Esophagus squamous epithelium (tissue), 5 donors: ENCODE data around the gene GPR3. TPM values are rescaled to one million over a fixed set of nuclear protein-coding genes. Genes with fewer than 3 reads are reported as not detected.

Source experiments
- DNase-seq: peaks from one replicate; lab custom pipeline; 2025; lab: John Stamatoyannopoulos, UW
- H3K27ac ChIP-seq, 4 donors: fragments of 200-600 bp; sonication (generic); one replicate each; pipeline ENCODE4 v1.5.1; 2016 to 2019; ENCODE audit warnings: mild to moderate bottlenecking in 1 of 4
- H3K27me3 ChIP-seq, 4 donors: fragments of 200-600 bp; sonication (generic); 1 replicate in 3 of 4; 2 replicates in 1 of 4; pipeline versions ENCODE4 v1.5.1 to v1.6.0; 2017 to 2021; ENCODE audit warnings: antibody characterized with exemption in 1 of 4
- H3K36me3 ChIP-seq, 3 donors: fragments of 200-600 bp; sonication (generic); one replicate each; pipeline ENCODE4 v1.5.1; 2016 to 2019
- H3K4me1 ChIP-seq, 3 donors: fragments of 200-600 bp; sonication (generic); one replicate each; pipeline ENCODE4 v1.5.1; 2017 to 2019
- H3K4me3 ChIP-seq, 4 donors: fragments of 200-600 bp; sonication (generic); 1 replicate in 3 of 4; 2 replicates in 1 of 4; pipeline ENCODE4 v1.5.1; 2016 to 2019; ENCODE audit warnings: mild to moderate bottlenecking in 2 of 4, moderate library complexity in 1 of 4
- H3K9me3 ChIP-seq, 3 donors: fragments of 200-600 bp; sonication (generic); one replicate each; pipeline ENCODE4 v1.5.1; 2016 to 2019
- POLR2A ChIP-seq, 4 donors: fragments of 450-650 bp; IDR thresholded peaks; one replicate each; pipeline ENCODE4 v1.6.1; 2017; ENCODE audit warnings: antibody characterized with exemption in 4 of 4, mild to moderate bottlenecking in 4 of 4, moderate library complexity in 3 of 4
- whole genome bisulfite sequencing, 2 donors: methylation state at CpG; one replicate each; pipeline ENCODE4 v1.1.5; 2018; 5-methylcytosine and 5-hydroxymethylcytosine counted together
- intact Hi-C: fragments of 100-400 bp; cut with DNase I; formaldehyde crosslinking; loops from one replicate; pipeline ENCODE4 v1.15.0; 2022
- total RNA-seq, 4 donors: library from RNA; depleted of rRNA; stranded (reverse); fragments of >200 nt; gene quantifications; one replicate each; pipeline ENCODE4 v1.1.0, GENCODE V29; 2016
- TF ChIP-seq, protein P1 (sequence below), 6 experiments: fragments of 450-650 bp in 4 of 6; fragments of 200-600 bp in 2 of 6; sonication (generic) in 2 of 6; IDR thresholded peaks; one replicate each; pipeline ENCODE4 v1.5.1; 2016 to 2019; ENCODE audit warnings: antibody characterized with exemption in 6 of 6, mild to moderate bottlenecking in 4 of 6, moderate library complexity in 4 of 6
- donor health status: DM: yes; HTN: yes; CAD: no.

Gene GPR3
- total RNA-seq, 4 donors from 2014 or later = 0.38 TPM; not detected in 3

GRCh38 chr1:27395441-27396195, 3.2 kb downstream of the GPR3 start:
- Histone ChIP-seq H3K4me1 (peaks cover 19 to 78% (median 19%) of the 10 kb centered on the region in 3 donors), H3K4me3 (no peak overlapping the region), H3K27me3 (no peaks in the 10 kb centered on the region), H3K9me3 (no peaks in the 10 kb centered on the region), H3K27ac (peak overlapping the region in 1 of 4 donors; percentile 22), H3K36me3 (no peaks in the 10 kb centered on the region)
- no peak for DNase-seq
- 2 to 3% methylated on average over 8 to 9 of the region's 10 CpGs for WGBS, 2 donors
- TF ChIP-seq POLR2A (IDR thresholded peaks at IDR 0.05) = no peak
- TF ChIP-seq, protein P1, sequence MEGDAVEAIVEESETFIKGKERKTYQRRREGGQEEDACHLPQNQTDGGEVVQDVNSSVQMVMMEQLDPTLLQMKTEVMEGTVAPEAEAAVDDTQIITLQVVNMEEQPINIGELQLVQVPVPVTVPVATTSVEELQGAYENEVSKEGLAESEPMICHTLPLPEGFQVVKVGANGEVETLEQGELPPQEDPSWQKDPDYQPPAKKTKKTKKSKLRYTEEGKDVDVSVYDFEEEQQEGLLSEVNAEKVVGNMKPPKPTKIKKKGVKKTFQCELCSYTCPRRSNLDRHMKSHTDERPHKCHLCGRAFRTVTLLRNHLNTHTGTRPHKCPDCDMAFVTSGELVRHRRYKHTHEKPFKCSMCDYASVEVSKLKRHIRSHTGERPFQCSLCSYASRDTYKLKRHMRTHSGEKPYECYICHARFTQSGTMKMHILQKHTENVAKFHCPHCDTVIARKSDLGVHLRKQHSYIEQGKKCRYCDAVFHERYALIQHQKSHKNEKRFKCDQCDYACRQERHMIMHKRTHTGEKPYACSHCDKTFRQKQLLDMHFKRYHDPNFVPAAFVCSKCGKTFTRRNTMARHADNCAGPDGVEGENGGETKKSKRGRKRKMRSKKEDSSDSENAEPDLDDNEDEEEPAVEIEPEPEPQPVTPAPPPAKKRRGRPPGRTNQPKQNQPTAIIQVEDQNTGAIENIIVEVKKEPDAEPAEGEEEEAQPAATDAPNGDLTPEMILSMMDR (IDR thresholded peaks at IDR 0.05) = peak; percentile 96 to 99 (median 97)
- intact Hi-C loops = loop anchor here (10.0 kb wide), 1 partner anchor 269 kb away; no protein-coding TSS in a partner anchor

GRCh38 chr1:27397110-27397509, 4.7 kb downstream of the GPR3 start:
- DNase-seq = no peak
- no peaks in the 10 kb centered on the region for H3K27me3 ChIP-seq
- TF ChIP-seq, protein P1 (IDR thresholded peaks at IDR 0.05) = no peak
- TF ChIP-seq POLR2A (IDR thresholded peaks at IDR 0.05) = no peak
- H3K9me3 ChIP-seq = no peaks in the 10 kb centered on the region
- no peak overlapping the region for H3K27ac ChIP-seq
- WGBS, 2 donors = 53 to 61% methylated on average over 3 of the region's 3 CpGs
- H3K4me3 ChIP-seq = no peak overlapping the region
- intact Hi-C loops = loop anchor here (10.0 kb wide), 1 partner anchor 268 kb away; no protein-coding TSS in a partner anchor
- H3K4me1 ChIP-seq = peaks cover 13 to 80% (median 21%) of the 10 kb centered on the region in 3 donors
- H3K36me3 ChIP-seq = no peaks in the 10 kb centered on the region

GRCh38 chr1:27397749-27398148, 5.3 kb downstream of the GPR3 start:
- Histone ChIP-seq H3K4me1 (peaks cover 17 to 80% (median 24%) of the 10 kb centered on the region in 3 donors), H3K27ac (no peak overlapping the region), H3K27me3 (no peaks in the 10 kb centered on the region), H3K36me3 (no peaks in the 10 kb centered on the region), H3K9me3 (no peaks in the 10 kb centered on the region), H3K4me3 (no peak overlapping the region)
- WGBS, 2 donors = 58 to 69% methylated on average over 4 to 7 of the region's 7 CpGs
- TF ChIP-seq, protein P1 (IDR thresholded peaks at IDR 0.05) = no peak
- TF ChIP-seq POLR2A (IDR thresholded peaks at IDR 0.05) = no peak
- intact Hi-C loops = loop anchor here (10.0 kb wide), 1 partner anchor 267 kb away; no protein-coding TSS in a partner anchor
- no peak for DNase-seq

DNA sequence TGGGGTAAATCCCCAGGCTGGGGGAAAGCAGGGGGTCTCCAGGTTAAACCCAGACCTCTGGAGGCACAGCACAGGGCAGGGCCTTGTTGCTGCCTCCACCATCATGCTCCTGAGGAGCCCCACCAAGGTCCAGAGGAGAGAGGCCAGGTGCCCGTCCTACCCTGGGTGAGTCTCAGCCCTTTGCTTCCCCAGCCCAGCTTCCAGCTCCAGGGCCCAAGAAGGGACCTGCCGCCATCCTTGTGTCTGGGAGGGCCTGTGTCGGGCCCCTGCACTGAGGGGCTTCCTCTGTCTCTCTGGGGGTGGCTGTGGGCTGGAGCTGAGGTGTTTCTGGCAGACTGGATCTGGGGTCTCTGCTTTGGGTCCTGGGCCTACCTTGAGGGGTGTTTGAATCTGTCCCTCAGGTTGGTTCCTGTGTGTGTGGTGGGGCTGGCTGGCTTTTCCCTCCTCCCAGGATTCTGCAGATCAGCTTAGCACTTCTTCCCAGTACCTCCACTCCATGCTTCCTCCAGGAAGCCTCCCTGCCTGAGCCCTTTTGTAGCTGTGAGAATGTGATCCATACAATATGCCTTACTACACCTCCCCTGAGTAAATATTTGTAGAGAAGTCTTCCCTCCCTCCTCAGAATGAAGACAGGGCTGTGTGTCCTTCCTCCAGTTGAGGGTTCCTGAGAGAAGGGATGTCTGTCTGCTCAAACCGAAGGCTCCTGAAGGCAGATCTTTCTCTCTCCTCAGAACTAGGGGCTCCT, 6.2 kb downstream of the GPR3 start:
- 73 to 83% methylated on average over 1 to 2 of the region's 4 CpGs for WGBS, 2 donors

More for the DNA sequence above, 6.2 kb downstream of the GPR3 start:
- no peak overlapping the region for H3K27ac ChIP-seq
- DNase-seq = no peak
- H3K4me3 ChIP-seq = no peak overlapping the region
- H3K36me3 ChIP-seq = no peaks in the 10 kb centered on the region
- no peaks in the 10 kb centered on the region for H3K9me3 ChIP-seq
- H3K4me1 ChIP-seq = peaks cover 24 to 83% (median 30%) of the 10 kb centered on the region in 3 donors
- no peak for TF ChIP-seq POLR2A (IDR thresholded peaks at IDR 0.05)
- TF ChIP-seq, protein P1 (IDR thresholded peaks at IDR 0.05) = no peak
- intact Hi-C loops = loop anchor here (10.0 kb wide), 1 partner anchor 266 kb away; no protein-coding TSS in a partner anchor
- no peaks in the 10 kb centered on the region for H3K27me3 ChIP-seq
